GM12878 (cell line): ENCODE measurements around the gene CFAP65. TPM values are rescaled to one million over a fixed set of nuclear protein-coding genes. Genes with fewer than 3 reads are reported as not detected.

Experiments used
- ATAC-seq: fragments of 200-7000 bp; cut with Tn5 transposase; 3 replicates; pipeline ENCODE4 v1.9.1; 2020; ENCODE audit warnings: mild to moderate bottlenecking, moderate library complexity
- BruUV-seq: library from RNA; stranded (reverse); fragments of 400-500 nt; replicated peaks from 2 replicates; lab custom pipeline; 2021; lab: Mats Ljungman, UMichigan
- CTCF ChIA-PET: fragments of 300-600 bp; sonication (Branson Sonifier 250); formaldehyde crosslinking; extraction: SDS; loops from one replicate; lab custom pipeline; 2021; ENCODE audit warnings: inconsistent platforms; lab: Yijun Ruan, JAX
- POLR2A ChIA-PET: fragments of 350-600 bp; formaldehyde crosslinking; extraction: SDS; loops from one replicate; lab custom pipeline; 2021; ENCODE audit warnings: inconsistent platforms; lab: Charles Lee
- RAD21 ChIA-PET: fragments of 300-600 bp; sonication (Branson Sonifier 250); formaldehyde crosslinking; loops from one replicate; lab custom pipeline; 2023; ENCODE audit warnings: antibody characterized with exemption; ENCODE audit not compliant: unreplicated experiment; lab: Charles Lee
- SMC1A ChIA-PET: fragments of 300-600 bp; sonication (Branson Sonifier 250); formaldehyde crosslinking; loops from one replicate; lab custom pipeline; 2023; ENCODE audit not compliant: unreplicated experiment, uncharacterized antibody; lab: Charles Lee
- DNase-seq: peaks from one replicate; pipeline ENCODE4 v3.0.0-alpha.2; 2011; ENCODE audit warnings: low read depth, low spot score
- FAIRE-seq: peaks from 3 replicates; lab custom pipeline; 2011; peaks lifted over from hg19 to GRCh38; lab: Jason Lieb, UNC
- H2AFZ ChIP-seq: 2 replicates; pipeline ENCODE4 v1.6.0; 2011; ENCODE audit warnings: low read depth, low read length, control low read depth; ENCODE audit not compliant: control insufficient read depth
- H3K27ac ChIP-seq: 2 replicates; pipeline ENCODE4 v1.5.1; 2011; ENCODE audit warnings: control low read depth; ENCODE audit not compliant: control insufficient read depth, insufficient read depth
- H3K27me3 ChIP-seq, 2 experiments: replicated peaks in 1 of 2; 2 replicates each; pipeline versions ENCODE4 v1.6.0 to v1.6.1; 2011; ENCODE audit warnings: low read length in 1 of 2; ENCODE audit not compliant: control insufficient read depth in 2 of 2, insufficient read depth in 2 of 2
- H3K36me3 ChIP-seq, 2 experiments: 2 replicates each; pipeline ENCODE4 v1.5.1; 2011; ENCODE audit warnings: low read length in 1 of 2; ENCODE audit not compliant: control insufficient read depth in 2 of 2, insufficient read depth in 2 of 2
- H3K4me1 ChIP-seq: 2 replicates; pipeline ENCODE4 v1.6.1; 2011; ENCODE audit warnings: mild to moderate bottlenecking, low read length, moderate library complexity, mixed read lengths; ENCODE audit not compliant: control insufficient read depth, insufficient read depth
- H3K4me2 ChIP-seq: 2 replicates; pipeline ENCODE4 v1.6.0; 2011; ENCODE audit warnings: control low read depth; ENCODE audit not compliant: control insufficient read depth, insufficient read depth
- H3K4me3 ChIP-seq: fragments of 200-600 bp; sonication (generic); 2 replicates; pipeline ENCODE4 v1.5.1; 2016
- H3K79me2 ChIP-seq: 2 replicates; pipeline ENCODE4 v1.6.0; 2011; ENCODE audit warnings: low read length; ENCODE audit not compliant: control insufficient read depth, insufficient read depth
- H3K9ac ChIP-seq: 2 replicates; pipeline ENCODE4 v1.8.0; 2011; ENCODE audit warnings: low read length, control low read depth, mixed read lengths; ENCODE audit not compliant: control insufficient read depth, insufficient read depth
- H3K9me3 ChIP-seq: replicated peaks from 3 replicates; pipeline ENCODE4 v1.5.1; 2011; ENCODE audit warnings: mild to moderate bottlenecking, low read length; ENCODE audit not compliant: control insufficient read depth, insufficient read depth
- H4K20me1 ChIP-seq: 2 replicates; pipeline ENCODE4 v1.6.0; 2011; ENCODE audit not compliant: control insufficient read depth, insufficient read depth
- BCL3 ChIP-seq: IDR thresholded peaks from 2 replicates; pipeline ENCODE4 v1.6.1; 2011; ENCODE audit warnings: borderline replicate concordance, low read depth, mild to moderate bottlenecking, moderate library complexity, low read length; ENCODE audit not compliant: insufficient read depth, poor library complexity, severe bottlenecking
- CBX3 ChIP-seq: fragments of 200-600 bp; sonication (generic); IDR thresholded peaks from 2 replicates; pipeline ENCODE4 v1.6.1; 2016; ENCODE audit warnings: low read depth, borderline replicate concordance
- CREM ChIP-seq: IDR thresholded peaks from 2 replicates; pipeline ENCODE4 v1.6.1; 2014; ENCODE audit warnings: antibody characterized with exemption, low read depth
- ESRRA ChIP-seq: IDR thresholded peaks from 2 replicates; pipeline ENCODE4 v1.6.1; 2012; ENCODE audit warnings: mild to moderate bottlenecking, low read length, improper control_type of control experiment
- MXI1 ChIP-seq: fragments of 150-350 bp; IDR thresholded peaks from 2 replicates; pipeline ENCODE4 v1.6.1; 2011; ENCODE audit warnings: low read depth, mild to moderate bottlenecking, inconsistent platforms, low read length, improper control_type of control experiment
- NFYA ChIP-seq: IDR thresholded peaks from 2 replicates; pipeline ENCODE4 v1.6.1; 2011; ENCODE audit warnings: low read depth, mild to moderate bottlenecking, low read length, improper control_type of control experiment, borderline replicate concordance
- PBX3 ChIP-seq: IDR thresholded peaks from 2 replicates; pipeline ENCODE4 v1.6.1; 2011; ENCODE audit warnings: mild to moderate bottlenecking, low read depth, low read length, moderate library complexity; ENCODE audit not compliant: insufficient replicate concordance
- TAF1 ChIP-seq: IDR thresholded peaks from 2 replicates; pipeline ENCODE4 v1.6.1; 2011; ENCODE audit warnings: mild to moderate bottlenecking, low read depth, low read length, borderline replicate concordance
- WGBS: methylation state at CpG from one replicate; pipeline ENCODE4 v1.1.6; 2016; ENCODE audit warnings: low lambda C conversion rate; ENCODE audit not compliant: insufficient replicate concordance, insufficient coverage; ENCODE audit errors: missing lambda C conversion rate; 5-methylcytosine and 5-hydroxymethylcytosine counted together
- in situ Hi-C: fragments of 300-500 bp; cut with MboI; formaldehyde crosslinking; loops from 9 replicates; pipeline ENCODE4 v1.14.3; 2018; ENCODE audit warnings: mixed read lengths
- intact Hi-C: fragments of 100-400 bp; cut with micrococcal nuclease; formaldehyde crosslinking; loops from one replicate; pipeline ENCODE4 v1.14.2; 2022; ENCODE audit not compliant: unreplicated experiment
- polyA plus RNA-seq, 11 experiments: library from polyadenylated mRNA; depleted of rRNA in 4 of 11; unstranded in 6 of 11; stranded (reverse) in 5 of 11; fragments of >200 nt; fragmentation: Nextera tagmentation in 4 of 11; fragmentation: Illumina TruSeq in 1 of 11; extraction: Ambion mirVana in 4 of 11; extraction: Trizol in 1 of 11; gene quantifications; 1 replicate in 1 of 11; 2 replicates in 10 of 11; pipeline versions ENCODE4 v1.2.1 to v1.2.3, GENCODE V29; 2011 to 2016; ENCODE audit warnings: inconsistent platforms in 2 of 11, missing spikeins in 2 of 11, low read depth in 1 of 11
- total RNA-seq, 4 experiments: library from RNA; depleted of rRNA in 3 of 4; stranded (reverse); fragments of >200 nt in 3 of 4; fragmentation: Illumina TruSeq in 1 of 4; extraction: Trizol in 1 of 4; gene quantifications; 2 replicates each; pipeline versions ENCODE4 v1.2.1 to v1.2.3, GENCODE V29; 2013 to 2021

The CFAP65 gene
- total and polyA plus RNA-seq, 10 of the 15 experiments (the other 5 are each of a cell fraction or from before 2014, with no cell fraction given), result not detected

DNA sequence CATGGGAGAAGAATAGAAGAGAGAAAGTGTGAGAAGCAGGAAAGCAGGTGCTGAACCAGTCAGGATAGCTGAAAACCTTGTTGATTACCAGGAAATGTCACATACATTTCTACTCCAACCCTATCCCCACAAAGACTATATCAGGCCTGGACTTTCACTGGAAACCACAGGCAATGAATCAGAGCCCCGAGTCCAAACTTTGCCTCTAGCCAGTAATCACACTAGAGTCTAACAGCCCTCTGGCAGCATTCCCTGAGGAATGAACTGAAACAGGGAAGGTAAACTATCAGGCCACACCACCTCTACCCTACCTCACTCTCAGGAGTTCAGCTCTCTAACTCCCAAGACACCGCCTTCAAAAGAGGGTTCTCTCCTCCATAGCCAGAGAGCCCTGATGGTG, 38.1 kb upstream of the CFAP65 start (continued):
- TF ChIP-seq ESRRA, result no peak

DNA sequence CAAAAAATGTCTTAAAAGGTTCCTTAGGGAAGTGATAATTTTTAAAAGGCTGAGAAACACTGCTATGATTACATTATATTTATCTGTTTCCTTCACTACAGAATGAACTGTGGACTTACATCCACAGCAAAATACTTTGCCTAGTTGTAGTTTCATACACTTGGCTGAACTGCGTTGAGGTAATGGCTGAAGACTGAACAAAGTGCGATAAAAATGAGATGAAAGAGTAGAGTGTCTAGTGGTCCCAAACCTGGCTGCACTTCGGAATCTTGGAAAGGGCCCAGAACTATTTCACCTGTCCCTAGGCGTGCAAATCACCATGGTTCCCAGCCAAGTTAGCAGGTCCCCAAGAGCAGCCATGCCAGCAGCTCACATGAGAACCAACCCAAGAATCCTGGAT, 37.6 kb upstream of the CFAP65 start:
- RAD21 ChIA-PET, result interaction anchor here (2.1 kb wide), 1 partner anchor 41 kb away, joined by 4 read pairs; no protein-coding TSS in a partner anchor

More for the DNA sequence above, 37.6 kb upstream of the CFAP65 start:
- Histone ChIP-seq H3K4me1 (peaks cover 6% of the 10 kb centered on the region), H3K27me3 (no peaks in the 10 kb centered on the region), H3K79me2 (no peaks in the 10 kb centered on the region), H3K27ac (no peak overlapping the region)
- in situ Hi-C loops, result no loop called here
- CTCF ChIA-PET, result interaction anchor here (0.7 to 26.8 kb wide), 6 partner anchors 8 to 41 kb away, joined by 4 to 365 read pairs (median 4); no protein-coding TSS in a partner anchor
- TF ChIP-seq BCL3, result no peak
- TF ChIP-seq MXI1, result no peak
- TF ChIP-seq PBX3, result no peak
- no peak for TF ChIP-seq NFYA
- no peak for TF ChIP-seq CREM
- no peak for TF ChIP-seq TAF1
- TF ChIP-seq CBX3, result no peak
- TF ChIP-seq, all 136 proteins: peak for 0
- Histone ChIP-seq H4K20me1 (no peaks in the 10 kb centered on the region), H3K9ac (no peak overlapping the region), H3K4me2 (no peak overlapping the region), H2AFZ (no peak overlapping the region), H3K36me3 (peaks cover 0 to 5% of the 10 kb centered on the region in 2 experiments; a peak in 3 of 4 replicates), H3K4me3 (no peak overlapping the region), H3K9me3 (no peaks in the 10 kb centered on the region)
- WGBS, result 89% methylated on average over 4 of the region's 4 CpGs
- DNase-seq (no peak), ATAC-seq (no peak), FAIRE-seq (no peak)
- intact Hi-C loops, result no loop called here
- BruUV-seq, result no TSS peak
- SMC1A ChIA-PET, result interaction anchor here (1.1 kb wide), 1 partner anchor 25 kb away, joined by 6 read pairs; no protein-coding TSS in a partner anchor
- POLR2A ChIA-PET, result no interaction called here
